HepG2 (cell line): ENCODE data around the gene RBM23. TPM values are rescaled to one million over a fixed set of nuclear protein-coding genes. Genes with fewer than 3 reads are reported as not detected.

Experiments
- CCAR2 ChIP-seq: fragments of 200-400 bp; formaldehyde crosslinking; optimal IDR thresholded peaks from 2 replicates; pipeline ENCODE3; 2018; ENCODE audit warnings: low read depth, mild to moderate bottlenecking, low read length, moderate library complexity
- FOXO4 ChIP-seq: sonication (generic); formaldehyde crosslinking; conservative IDR thresholded peaks from 2 replicates; pipeline ENCODE4 v1.8.1; 2023; ENCODE audit warnings: missing genetic modification reagents
- HNF4A ChIP-seq: sonication (generic); formaldehyde crosslinking; IDR thresholded peaks from 2 replicates; pipeline ENCODE4 v1.4.0; 2020; ENCODE audit warnings: missing genetic modification reagents
- HOXA5 ChIP-seq: sonication (generic); formaldehyde crosslinking; IDR thresholded peaks from 2 replicates; pipeline ENCODE4 v1.4.0; 2020; ENCODE audit warnings: missing genetic modification reagents
- MZF1 ChIP-seq: sonication (generic); formaldehyde crosslinking; IDR thresholded peaks from 2 replicates; pipeline ENCODE4 v1.8.1; 2023; ENCODE audit warnings: mild to moderate bottlenecking, missing genetic modification reagents, borderline replicate concordance
- NFKB2 ChIP-seq: sonication (generic); formaldehyde crosslinking; IDR thresholded peaks from 2 replicates; pipeline ENCODE4 v1.4.0; 2020; ENCODE audit warnings: missing genetic modification reagents, borderline replicate concordance
- NPAS2 ChIP-seq: sonication (generic); formaldehyde crosslinking; IDR thresholded peaks from 2 replicates; pipeline ENCODE4 v1.8.0; 2022; ENCODE audit warnings: mild to moderate bottlenecking, missing genetic modification reagents, borderline replicate concordance
- RERE ChIP-seq: IDR thresholded peaks from 2 replicates; pipeline ENCODE4 v1.6.1; 2016; ENCODE audit warnings: low read depth, missing genetic modification reagents, missing compliant biosample characterization
- RXRB ChIP-seq: IDR thresholded peaks from 2 replicates; pipeline ENCODE4 v1.6.1; 2016; ENCODE audit warnings: borderline replicate concordance, missing genetic modification reagents, missing compliant biosample characterization
- SP140L ChIP-seq: sonication (generic); formaldehyde crosslinking; IDR thresholded peaks from 2 replicates; pipeline ENCODE4 v1.4.0; 2020; ENCODE audit warnings: missing genetic modification reagents, borderline replicate concordance
- TRIM24 ChIP-seq: sonication (generic); formaldehyde crosslinking; IDR thresholded peaks from 2 replicates; pipeline ENCODE4 v1.8.0; 2022; ENCODE audit warnings: mild to moderate bottlenecking, missing genetic modification reagents
- ZFP1 ChIP-seq: IDR thresholded peaks from 2 replicates; pipeline ENCODE4 v1.6.1; 2016
- ZFP41 ChIP-seq: sonication (generic); formaldehyde crosslinking; IDR thresholded peaks from 2 replicates; pipeline ENCODE4 v1.4.0; 2020; ENCODE audit warnings: mild to moderate bottlenecking, missing genetic modification reagents, borderline replicate concordance
- ZNF274 ChIP-seq: sonication (generic); formaldehyde crosslinking; IDR thresholded peaks from 2 replicates; pipeline ENCODE4 v1.5.1; 2020; ENCODE audit warnings: mild to moderate bottlenecking, missing genetic modification reagents
- ZNF343 ChIP-seq: sonication (generic); formaldehyde crosslinking; IDR thresholded peaks from 2 replicates; pipeline ENCODE4 v1.4.0; 2020; ENCODE audit warnings: mild to moderate bottlenecking, missing genetic modification reagents
- ZNF451 ChIP-seq: sonication (generic); formaldehyde crosslinking; IDR thresholded peaks from 2 replicates; pipeline ENCODE4 v1.5.0; 2020; ENCODE audit warnings: mild to moderate bottlenecking, missing genetic modification reagents
- ZNF530 ChIP-seq: sonication (generic); formaldehyde crosslinking; IDR thresholded peaks from 2 replicates; pipeline ENCODE4 v1.5.0; 2020; ENCODE audit warnings: low read depth, mild to moderate bottlenecking, missing genetic modification reagents
- ZSCAN29 ChIP-seq: sonication (generic); formaldehyde crosslinking; conservative IDR thresholded peaks from 2 replicates; pipeline ENCODE4 v1.4.0; 2020; ENCODE audit warnings: mild to moderate bottlenecking, missing genetic modification reagents
- polyA plus RNA-seq, 8 experiments: library from polyadenylated mRNA; depleted of rRNA in 3 of 8; stranded (reverse) in 7 of 8; unstranded in 1 of 8; fragments of >200 nt; fragmentation: Illumina TruSeq in 4 of 8; extraction: Trizol in 4 of 8; gene quantifications; 2 replicates each; pipeline versions ENCODE4 v1.2.1 to v1.2.3, GENCODE V29; 2011 to 2016; ENCODE audit warnings: low read depth in 4 of 8, missing spikeins in 1 of 8, mixed read lengths in 1 of 8; ENCODE audit not compliant: insufficient read depth in 1 of 8
- total RNA-seq, 5 experiments: library from RNA; depleted of rRNA; stranded (reverse); fragments of >200 nt; fragmentation: Illumina TruSeq; extraction: Trizol; gene quantifications; 2 replicates each; pipeline ENCODE4 v1.2.3, GENCODE V29; 2016; ENCODE audit warnings: low read depth in 1 of 5
- TF ChIP-seq, protein P1 (sequence below): sonication (generic); formaldehyde crosslinking; IDR thresholded peaks from 2 replicates; pipeline ENCODE4 v1.5.1; 2020; ENCODE audit warnings: missing genetic modification reagents, mild to moderate bottlenecking, borderline replicate concordance
- TF ChIP-seq, protein P2 (sequence below): sonication (generic); formaldehyde crosslinking; IDR thresholded peaks from 2 replicates; pipeline ENCODE4 v1.5.0; 2020; ENCODE audit warnings: missing genetic modification reagents, mild to moderate bottlenecking, borderline replicate concordance

The RBM23 gene
- total and polyA plus RNA-seq, 2 of the 13 experiments (the other 11 are each of a cell fraction or from before 2014, with no cell fraction given) = 1.5 to 2.1 TPM

- peak; percentile 81 for TF ChIP-seq RERE
- TF ChIP-seq NFKB2 (CRISPR knock-in tag) = peak; percentile 97
- peak; percentile 98 for TF ChIP-seq ZNF274 (CRISPR knock-in tag)
- TF ChIP-seq SP140L (CRISPR knock-in tag) = 0 out of 2 replicates have a peak, but pooled peaks have one; percentile 38
- peak; percentile 95; the same call in 1 of the 2 replicates for TF ChIP-seq ZSCAN29 (CRISPR knock-in tag)
- TF ChIP-seq, protein P1, sequence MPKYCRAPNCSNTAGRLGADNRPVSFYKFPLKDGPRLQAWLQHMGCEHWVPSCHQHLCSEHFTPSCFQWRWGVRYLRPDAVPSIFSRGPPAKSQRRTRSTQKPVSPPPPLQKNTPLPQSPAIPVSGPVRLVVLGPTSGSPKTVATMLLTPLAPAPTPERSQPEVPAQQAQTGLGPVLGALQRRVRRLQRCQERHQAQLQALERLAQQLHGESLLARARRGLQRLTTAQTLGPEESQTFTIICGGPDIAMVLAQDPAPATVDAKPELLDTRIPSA (CRISPR knock-in tag) = peak; percentile 96
- TF ChIP-seq ZNF451 (CRISPR knock-in tag) = peak; percentile 72; the same call in 1 of the 2 replicates
- TF ChIP-seq TRIM24 (CRISPR knock-in tag) = no peak
- TF ChIP-seq RXRB (CRISPR knock-in tag) = peak; percentile 81
- TF ChIP-seq ZNF530 = no peak
- TF ChIP-seq ZFP1 (CRISPR knock-in tag) = peak; percentile 69
- TF ChIP-seq, protein P2, sequence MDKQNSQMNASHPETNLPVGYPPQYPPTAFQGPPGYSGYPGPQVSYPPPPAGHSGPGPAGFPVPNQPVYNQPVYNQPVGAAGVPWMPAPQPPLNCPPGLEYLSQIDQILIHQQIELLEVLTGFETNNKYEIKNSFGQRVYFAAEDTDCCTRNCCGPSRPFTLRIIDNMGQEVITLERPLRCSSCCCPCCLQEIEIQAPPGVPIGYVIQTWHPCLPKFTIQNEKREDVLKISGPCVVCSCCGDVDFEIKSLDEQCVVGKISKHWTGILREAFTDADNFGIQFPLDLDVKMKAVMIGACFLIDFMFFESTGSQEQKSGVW (CRISPR knock-in tag) = no peak
- peak; percentile 96 for TF ChIP-seq HOXA5 (CRISPR knock-in tag)
- TF ChIP-seq FOXO4 (CRISPR knock-in tag) = no peak; the same call in 1 of the 2 replicates
- TF ChIP-seq NPAS2 (CRISPR knock-in tag) = no peak
- TF ChIP-seq ZFP41 (CRISPR knock-in tag) = no peak; the same call in 1 of the 2 replicates
- peak; percentile 41; the same call in 1 of the 2 replicates for TF ChIP-seq HNF4A (CRISPR knock-in tag)
- peak; percentile 73 for TF ChIP-seq MZF1
- no peak for TF ChIP-seq CCAR2
- TF ChIP-seq ZNF343 (CRISPR knock-in tag) = peak; percentile 94; the same call in 1 of the 2 replicates
These were observed 47.5 kb downstream of the RBM23 start, which contains the start of gene LRP10 (continued) for GRCh38 chr14:22871224-22872032.
